CD4-positive, alpha-beta T cell treated with Interleukin-15 for 1 hour (primary cell): ENCODE data around the gene DPCD.

Experiments
- DNase-seq: peaks from one replicate; pipeline ENCODE4 v3.0.0-alpha.2; 2020

The DPCD gene

DNA sequence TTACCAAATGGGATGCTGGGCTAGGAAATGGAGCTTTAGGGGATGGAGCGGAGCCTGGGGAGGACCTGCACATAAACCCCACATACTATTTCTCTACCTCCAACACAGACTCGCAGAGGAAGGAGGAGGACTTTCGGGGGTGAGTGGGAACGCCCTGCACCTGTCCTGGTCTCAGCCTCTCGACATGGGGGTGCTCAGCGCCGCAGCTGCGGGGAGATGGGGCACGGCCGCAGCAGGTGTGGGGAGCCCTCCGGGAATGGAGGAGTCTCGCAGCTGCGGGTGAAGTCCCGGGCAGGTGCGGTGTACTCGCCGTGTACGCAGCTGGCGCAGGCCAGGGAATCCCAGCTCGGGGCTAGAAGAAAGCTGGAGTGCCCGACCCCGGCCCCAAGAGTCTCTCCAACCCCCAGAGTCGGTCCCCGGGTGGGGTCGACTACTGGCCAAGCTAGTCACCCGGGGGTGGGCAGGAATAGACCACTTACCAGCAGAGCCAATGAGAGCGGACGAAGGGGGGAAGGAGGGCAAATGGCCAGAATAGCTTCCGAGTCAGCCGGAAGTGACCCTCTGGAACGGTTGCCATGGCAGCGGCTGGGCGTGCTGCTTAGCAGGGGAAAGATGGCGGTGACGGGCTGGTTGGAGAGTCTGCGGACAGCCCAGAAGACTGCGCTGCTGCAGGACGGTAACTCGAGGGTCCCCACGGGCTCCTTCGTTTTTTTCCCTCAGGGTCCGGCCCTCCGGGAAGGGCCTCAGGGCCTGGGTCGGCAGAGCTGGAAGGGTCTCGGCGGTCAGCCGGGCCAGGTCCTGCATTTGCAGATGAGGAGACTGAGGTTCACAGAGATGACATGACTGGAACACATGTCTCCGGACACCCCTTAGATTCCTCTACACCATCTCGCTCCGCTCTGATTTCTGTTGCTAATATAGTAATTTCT is at the start of gene DPCD, which contains the start of gene POLL:
Gene DPCD, plus strand, starts transcription at position 597 of the 929 bp plus-strand sequence. Its CDS starts 16 bp downstream, at position 613.
Gene POLL, minus strand, starts transcription at position 533 of the 929 bp plus-strand sequence. CDS start 897 bp downstream, outside the sequence.
- peak; percentile 91 for DNase-seq

- no peak for DNase-seq
Observed at GRCh38 chr10:101538446-101538845, 49.7 kb upstream of the DPCD start.

GRCh38 chr10:101545898-101546297 is 42.2 kb upstream of the DPCD start:
- DNase-seq, result no peak

GRCh38 chr10:101550965-101551364 is 37.2 kb upstream of the DPCD start:
- no peak for DNase-seq

DNA sequence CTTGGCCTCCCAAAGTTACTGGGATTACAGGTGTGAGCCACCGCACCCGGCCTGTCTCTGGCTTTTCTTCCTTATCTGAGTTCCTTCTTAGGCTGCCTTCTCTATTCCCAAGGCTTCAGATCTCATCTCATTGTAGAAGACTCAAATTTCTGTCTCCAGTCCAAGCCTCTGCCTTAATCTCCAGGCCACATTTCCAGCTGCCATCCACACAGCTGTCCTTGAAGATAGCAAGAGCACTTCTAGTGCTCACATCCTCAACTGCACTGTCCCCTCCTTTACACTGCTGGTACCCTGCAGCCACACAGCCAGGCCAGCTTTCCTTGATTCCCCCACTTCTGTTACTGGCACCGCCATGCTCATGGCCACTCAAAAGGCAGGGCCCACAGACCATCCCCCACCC is 35.7 kb upstream of the DPCD start:
- no peak for DNase-seq

GRCh38 chr10:101557541-101557940 is 30.6 kb upstream of the DPCD start:
- no peak for DNase-seq

DNA sequence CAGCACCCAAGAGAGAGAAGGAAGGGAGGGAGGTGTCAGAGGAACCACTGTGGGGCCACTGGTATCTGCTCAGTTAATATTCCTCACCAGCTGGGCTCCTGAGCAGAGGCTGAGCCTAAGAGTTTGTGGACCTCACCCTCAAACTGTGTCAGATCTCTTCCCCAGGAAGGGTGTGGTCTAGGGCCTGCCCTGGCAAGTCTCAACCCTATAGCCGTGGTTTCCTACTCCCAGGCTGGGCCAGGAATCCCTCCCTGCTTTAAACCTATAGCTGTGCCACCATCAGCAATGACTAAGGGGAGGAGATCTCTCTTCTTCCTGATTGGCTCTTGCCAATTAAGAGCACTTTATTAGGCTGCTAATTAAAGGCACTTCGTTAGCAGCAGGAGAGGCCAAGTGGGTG is 29.9 kb upstream of the DPCD start:
- no peak for DNase-seq

- DNase-seq, result no peak
Observed at GRCh38 chr10:101558671-101559595, 29.2 kb upstream of the DPCD start.

DNA sequence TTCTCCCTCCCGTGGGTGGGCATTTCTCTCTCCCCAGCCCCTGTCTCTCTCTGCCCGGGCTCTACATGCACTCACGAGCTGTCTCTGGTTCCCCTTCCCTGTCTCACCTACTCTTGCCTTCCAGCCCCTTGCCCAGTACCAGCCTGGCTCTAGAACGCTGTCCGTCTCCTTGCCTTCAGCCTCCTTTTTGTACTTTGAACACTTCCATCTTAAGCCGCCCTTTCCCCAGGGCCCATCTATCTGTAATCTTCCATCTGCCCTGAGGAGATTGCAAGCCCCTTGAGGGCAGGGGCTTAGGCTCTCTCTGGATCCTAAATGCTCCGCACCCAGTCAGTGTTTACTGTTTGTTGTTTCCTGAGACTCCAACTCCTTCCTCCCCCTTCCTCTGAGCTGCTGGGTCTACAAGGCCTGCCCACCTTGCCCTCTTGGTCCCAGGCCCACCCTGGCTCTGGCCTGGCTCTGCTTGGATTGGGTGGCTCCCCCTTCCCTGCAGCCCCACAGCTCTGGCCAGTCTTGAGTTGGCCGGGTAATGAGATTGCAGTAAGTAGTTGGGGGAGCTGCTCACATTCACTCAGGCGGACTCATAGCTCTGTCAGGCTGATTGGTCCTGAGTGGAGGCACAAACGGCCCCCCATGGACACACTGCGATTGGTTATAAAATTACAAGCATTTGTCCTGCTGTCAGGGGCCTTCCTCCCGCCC is 28.4 kb upstream of the DPCD start:
- DNase-seq, result no peak

GRCh38 chr10:101560298-101561067 is 27.6 kb upstream of the DPCD start:
- no peak for DNase-seq

GRCh38 chr10:101561068-101561915 is 26.8 kb upstream of the DPCD start:
- no peak for DNase-seq

GRCh38 chr10:101562231-101562630 is 25.9 kb upstream of the DPCD start:
- DNase-seq, result no peak

- DNase-seq, result peak; percentile 6
Observed at GRCh38 chr10:101563007-101563406, 25.1 kb upstream of the DPCD start.

DNA sequence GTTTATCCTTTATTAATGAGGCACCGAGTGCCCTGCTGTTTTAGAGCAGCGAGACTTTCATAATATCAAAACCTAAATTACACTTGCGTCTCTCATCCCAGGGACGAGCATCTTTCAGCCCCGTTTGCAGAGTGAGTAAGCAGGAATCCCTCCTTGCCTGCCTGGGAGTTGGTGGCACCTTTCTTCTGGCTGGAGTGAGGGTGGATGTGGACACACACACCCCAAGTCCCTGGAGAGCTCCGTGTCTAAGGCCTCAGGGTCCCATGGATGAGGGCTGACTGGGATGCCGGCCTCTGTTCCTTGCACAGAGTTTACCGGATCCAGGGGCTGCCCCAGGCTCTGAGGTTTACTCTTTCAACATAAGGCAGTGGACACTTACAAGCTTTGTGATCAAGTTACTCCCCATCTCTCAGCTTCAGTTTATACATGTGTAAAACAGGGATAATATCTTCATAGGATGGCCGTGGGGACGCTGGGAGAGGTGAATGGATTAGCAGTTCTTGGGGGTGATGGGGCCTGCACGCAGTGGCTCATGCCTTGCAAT is 24.6 kb upstream of the DPCD start:
- peak; percentile 7 for DNase-seq

DNA sequence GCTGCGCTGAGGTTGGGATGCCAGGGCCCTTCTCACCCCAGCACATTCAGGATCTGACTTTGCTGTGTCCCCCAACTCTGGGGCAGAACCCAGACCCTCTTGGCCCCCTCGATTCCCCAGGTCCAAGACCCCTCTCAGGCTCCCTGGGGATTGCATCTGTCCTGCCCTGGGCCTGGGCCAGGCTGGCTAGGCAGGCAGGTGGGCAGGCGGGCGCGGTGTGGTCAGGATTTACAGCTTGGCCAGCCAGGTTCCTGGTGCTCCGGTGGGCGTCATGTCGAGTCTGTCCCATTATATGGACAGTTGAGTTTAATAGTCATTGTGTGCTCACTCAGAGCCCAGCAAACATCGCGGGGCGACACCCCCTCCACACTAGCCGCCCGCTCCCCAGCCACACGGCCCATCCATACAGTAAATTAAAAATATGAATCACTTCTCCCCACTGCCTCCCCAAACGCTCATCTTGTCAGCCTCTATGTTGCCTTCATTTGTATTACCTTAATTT is 23.6 kb upstream of the DPCD start:
- peak; percentile 16 for DNase-seq

GRCh38 chr10:101565370-101565900 is 22.7 kb upstream of the DPCD start:
- DNase-seq, result peak; percentile 2

DNA sequence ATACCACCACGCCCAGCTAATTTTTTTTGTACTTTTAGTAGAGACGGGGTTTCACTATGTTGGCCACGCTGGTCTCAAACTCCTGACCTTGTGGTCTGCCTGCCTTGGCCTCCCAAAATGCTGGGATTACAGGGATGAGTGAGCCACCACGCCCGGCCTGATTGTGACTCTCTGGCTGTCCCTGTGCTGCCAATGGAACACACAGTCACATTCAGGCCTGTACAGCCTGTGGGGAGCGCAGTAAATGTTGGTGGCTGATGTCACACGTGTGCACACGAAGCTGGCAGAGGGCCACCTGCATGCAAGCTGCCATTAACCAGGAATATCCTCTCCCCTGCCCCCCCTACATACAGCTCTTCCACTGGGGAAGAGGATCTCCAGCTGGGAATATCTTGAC is 22.2 kb upstream of the DPCD start:
- DNase-seq, result peak; percentile 12

DNA sequence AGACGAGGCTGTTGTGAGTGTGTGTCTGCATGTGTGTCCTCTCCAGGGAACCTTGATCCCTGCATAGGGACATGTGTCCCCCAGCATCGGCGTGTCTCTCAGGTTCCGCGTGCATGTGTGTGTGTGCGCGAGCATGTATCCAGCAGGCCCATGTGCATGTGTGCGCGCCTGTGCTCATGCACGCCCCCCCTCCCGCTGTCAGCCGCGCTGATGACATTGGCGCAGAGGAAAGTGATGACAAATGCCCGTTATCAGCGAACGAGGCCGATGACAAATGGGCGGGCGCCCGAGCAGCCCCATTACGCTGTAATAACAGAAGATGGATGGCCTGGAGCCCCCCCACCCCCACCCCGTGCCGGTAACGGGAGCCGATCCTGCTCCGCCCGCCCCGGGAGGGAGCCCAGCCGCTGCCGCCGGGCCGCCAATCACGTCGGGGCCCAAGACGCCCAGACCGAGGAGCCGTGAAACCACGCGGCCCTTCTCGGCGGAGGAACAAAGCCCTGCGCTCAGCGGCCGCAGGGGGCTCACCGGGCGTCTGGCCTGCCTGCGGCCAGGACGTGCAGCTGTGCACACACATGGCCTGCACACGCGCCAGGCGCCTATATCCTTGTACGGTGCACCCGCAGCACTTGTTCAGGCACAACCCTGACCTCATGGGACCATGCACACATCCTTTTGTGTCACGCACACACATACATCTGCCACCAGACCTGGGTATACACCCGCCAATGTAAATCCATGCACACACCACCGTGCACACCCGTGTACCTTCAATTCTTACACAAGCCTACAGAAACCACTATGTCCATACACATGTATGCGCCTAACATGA is 21.6 kb upstream of the DPCD start:
- DNase-seq, result no peak
